NCI-H1105 (cell line): ENCODE results near the gene NMNAT3.

Source experiments
- DNase-seq: peaks from one replicate; lab custom pipeline; 2025; lab: John Stamatoyannopoulos, UW

Gene NMNAT3

GRCh38 chr3:139578783-139579182 lies 99.0 kb downstream of the NMNAT3 start:
- no peak for DNase-seq

GRCh38 chr3:139577909-139578308 lies 99.9 kb downstream of the NMNAT3 start:
- no peak for DNase-seq

- no peak for DNase-seq
Measured at GRCh38 chr3:139577346-139577745, 100.4 kb downstream of the NMNAT3 start.

- peak; percentile 29 for DNase-seq
Measured at GRCh38 chr3:139574026-139574947, 103.5 kb downstream of the NMNAT3 start.

GRCh38 chr3:139572847-139573672 lies 104.7 kb downstream of the NMNAT3 start:
- DNase-seq = no peak

GRCh38 chr3:139571711-139572110 lies 106.1 kb downstream of the NMNAT3 start:
- no peak for DNase-seq

GRCh38 chr3:139564294-139564861 lies 113.4 kb downstream of the NMNAT3 start:
- DNase-seq = no peak

- peak; percentile 24 for DNase-seq
Measured at GRCh38 chr3:139561959-139562676, 115.7 kb downstream of the NMNAT3 start.

- DNase-seq = peak; percentile 20
Measured at GRCh38 chr3:139561255-139561817, 116.4 kb downstream of the NMNAT3 start.

- no peak for DNase-seq
Measured at GRCh38 chr3:139560411-139560810, 117.4 kb downstream of the NMNAT3 start.

GRCh38 chr3:139559541-139559940 lies 118.2 kb downstream of the NMNAT3 start:
- no peak for DNase-seq

GRCh38 chr3:139558351-139559266 lies 119.2 kb downstream of the NMNAT3 start:
- no peak for DNase-seq

- DNase-seq = no peak
Measured at GRCh38 chr3:139557041-139557440, 120.7 kb downstream of the NMNAT3 start.

GRCh38 chr3:139555249-139555648 lies 122.5 kb downstream of the NMNAT3 start:
- no peak for DNase-seq

GRCh38 chr3:139554628-139555027 lies 123.1 kb downstream of the NMNAT3 start:
- no peak for DNase-seq

- DNase-seq = no peak
Measured at GRCh38 chr3:139552632-139553365, 125.0 kb downstream of the NMNAT3 start.

- DNase-seq = no peak
Measured at GRCh38 chr3:139548801-139549200, 129.0 kb downstream of the NMNAT3 start.

- DNase-seq = no peak
Measured at GRCh38 chr3:139547666-139548065, 130.1 kb downstream of the NMNAT3 start.

GRCh38 chr3:139546772-139547171 lies 131.0 kb downstream of the NMNAT3 start:
- no peak for DNase-seq
